Suprapubic skin (tissue), 2 donors: ENCODE data around the gene DHX15.

ENCODE experiments used
- EP300 ChIP-seq: sonication (generic); formaldehyde crosslinking; IDR thresholded peaks from one replicate; pipeline ENCODE4 v1.6.1; 2017; ENCODE audit warnings: antibody characterized with exemption
- POLR2A ChIP-seq, 2 donors: fragments of 450-650 bp; IDR thresholded peaks; one replicate each; pipeline ENCODE4 v1.6.1; 2017; ENCODE audit warnings: antibody characterized with exemption in 2 of 2, mild to moderate bottlenecking in 2 of 2, moderate library complexity in 2 of 2

DNA sequence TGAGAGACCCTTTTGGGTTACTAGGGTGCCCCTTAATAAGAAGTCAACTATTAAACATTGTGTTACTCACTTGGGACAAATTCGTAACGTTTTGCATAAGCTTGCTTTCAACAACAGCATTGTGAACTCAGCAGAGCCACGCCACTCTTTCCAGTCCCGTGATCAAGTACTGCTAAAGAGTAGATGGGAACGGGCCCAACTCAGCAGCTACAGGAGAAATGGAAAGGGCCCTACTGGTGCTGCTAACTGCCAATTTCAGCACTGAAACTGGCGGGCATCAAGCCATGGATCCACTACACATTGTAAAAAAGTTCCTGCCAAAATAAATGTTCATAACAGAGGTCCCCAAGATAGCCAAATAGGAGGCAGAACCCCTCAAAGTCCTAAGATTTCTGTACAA is 19.0 kb upstream of the DHX15 start:
- no peak for TF ChIP-seq POLR2A (IDR thresholded peaks at IDR 0.05)
- TF ChIP-seq EP300 = no peak
